HFFc6 (cell line): ENCODE measurements around the gene DTX1. TPM values are rescaled to one million over a fixed set of nuclear protein-coding genes. Genes with fewer than 3 reads are reported as not detected.

Experiments
- DNase-seq: peaks from one replicate; pipeline ENCODE4 v3.0.0-alpha.2; 2018
- H3K27ac Mint-ChIP-seq: 2 replicates; pipeline ENCODE4 v1.8.0; 2020; ENCODE audit warnings: mild to moderate bottlenecking, mixed read lengths
- H3K27me3 Mint-ChIP-seq: 2 replicates; pipeline ENCODE4 v1.8.0; 2021; ENCODE audit warnings: mild to moderate bottlenecking, moderate library complexity, mixed read lengths; ENCODE audit not compliant: insufficient read depth
- H3K36me3 Mint-ChIP-seq: 2 replicates; pipeline ENCODE4 v1.8.0; 2021; ENCODE audit warnings: low read depth, mixed read lengths
- H3K4me1 Mint-ChIP-seq: 2 replicates; pipeline ENCODE4 v1.8.0; 2020; ENCODE audit warnings: low read depth, mixed read lengths
- H3K4me3 Mint-ChIP-seq: 2 replicates; pipeline ENCODE4 v1.8.0; 2020; ENCODE audit warnings: mild to moderate bottlenecking, moderate library complexity, mixed read lengths
- H3K9me3 Mint-ChIP-seq: 2 replicates; pipeline ENCODE4 v1.8.0; 2020; ENCODE audit warnings: mild to moderate bottlenecking, mixed read lengths
- CTCF ChIP-seq: fragments of 200-600 bp; sonication (generic); IDR thresholded peaks from 2 replicates; pipeline ENCODE4 v1.5.0; 2021; ENCODE audit warnings: antibody characterized with exemption, mild to moderate bottlenecking
- total RNA-seq, 6 experiments: library from RNA; stranded (reverse); fragmentation: NEBNext Ultra II Directional; extraction: Animal tissue kit (Norgen Biotek cat#: 25700); gene quantifications; 2 replicates in 1 of 6; 3 replicates in 5 of 6; pipeline ENCODE4 v1.2.3, GENCODE V29; 2021

DTX1 gene
- total RNA-seq, 6 experiments from 2014 or later: not detected

GRCh38 chr12:113094738-113095137 lies 38.2 kb downstream of the DTX1 start:
- no peak for TF ChIP-seq CTCF
- no peak overlapping the region for H3K4me3 Mint-ChIP-seq
- H3K27ac Mint-ChIP-seq: no peak overlapping the region
- DNase-seq: no peak
- H3K9me3 Mint-ChIP-seq: no peaks in the 10 kb centered on the region
- peaks cover 20% of the 10 kb centered on the region for H3K27me3 Mint-ChIP-seq
- H3K36me3 Mint-ChIP-seq: no peaks in the 10 kb centered on the region
- peaks cover 13% of the 10 kb centered on the region for H3K4me1 Mint-ChIP-seq

- no peak for TF ChIP-seq CTCF
These were observed 38.9 kb downstream of the DTX1 start for GRCh38 chr12:113095405-113095804.

GRCh38 chr12:113096675-113097461 lies 40.3 kb downstream of the DTX1 start:
- peaks cover 13% of the 10 kb centered on the region for H3K4me1 Mint-ChIP-seq
- no peaks in the 10 kb centered on the region for H3K9me3 Mint-ChIP-seq
- no peak overlapping the region for H3K27ac Mint-ChIP-seq
- no peaks in the 10 kb centered on the region for H3K36me3 Mint-ChIP-seq
- no peak for DNase-seq
- no peak for TF ChIP-seq CTCF
- peaks cover 14% of the 10 kb centered on the region for H3K27me3 Mint-ChIP-seq
- no peak overlapping the region for H3K4me3 Mint-ChIP-seq

More at GRCh38 chr12:113095405-113095804, 38.9 kb downstream of the DTX1 start:
- H3K4me3 Mint-ChIP-seq: no peak overlapping the region
- peaks cover 19% of the 10 kb centered on the region for H3K27me3 Mint-ChIP-seq
- H3K36me3 Mint-ChIP-seq: no peaks in the 10 kb centered on the region
- DNase-seq: no peak
- H3K4me1 Mint-ChIP-seq: peaks cover 13% of the 10 kb centered on the region
- H3K9me3 Mint-ChIP-seq: no peaks in the 10 kb centered on the region
- H3K27ac Mint-ChIP-seq: no peak overlapping the region

GRCh38 chr12:113097716-113098440 lies 41.3 kb downstream of the DTX1 start:
- H3K4me3 Mint-ChIP-seq: no peak overlapping the region
- DNase-seq: no peak
- H3K9me3 Mint-ChIP-seq: no peaks in the 10 kb centered on the region
- H3K4me1 Mint-ChIP-seq: peaks cover 13% of the 10 kb centered on the region
- H3K36me3 Mint-ChIP-seq: no peaks in the 10 kb centered on the region
- peaks cover 14% of the 10 kb centered on the region for H3K27me3 Mint-ChIP-seq
- no peak for TF ChIP-seq CTCF
- H3K27ac Mint-ChIP-seq: no peak overlapping the region

DNA sequence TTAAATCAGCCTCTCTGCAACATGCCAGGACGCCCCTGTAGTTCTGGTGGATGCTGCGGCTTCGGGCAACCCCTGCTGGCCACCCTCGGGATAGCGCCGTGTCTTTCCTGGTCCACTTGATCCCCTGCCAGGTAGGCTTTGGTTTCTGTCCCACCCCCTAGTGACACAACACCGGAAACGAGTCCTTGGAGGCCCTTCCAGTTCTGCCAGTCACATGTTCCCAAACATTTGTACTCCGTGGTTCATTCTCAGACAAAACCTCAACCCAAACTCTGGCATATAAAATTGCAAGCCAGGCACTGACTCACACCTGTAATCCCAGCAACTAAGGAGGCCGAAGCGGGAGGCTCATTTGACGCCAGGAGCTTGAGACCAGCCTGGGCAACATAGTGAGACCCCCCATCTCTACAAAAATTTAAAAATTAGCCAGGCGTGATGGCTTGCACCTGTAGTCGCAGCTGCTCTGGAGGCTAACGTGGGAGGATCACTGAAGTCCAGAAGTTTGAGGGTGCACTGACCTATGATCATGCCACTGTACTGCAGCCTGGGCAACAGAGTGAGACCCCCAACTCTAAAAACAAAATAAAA lies 42.0 kb downstream of the DTX1 start:
- H3K27me3 Mint-ChIP-seq: peaks cover 14% of the 10 kb centered on the region
- H3K27ac Mint-ChIP-seq: no peak overlapping the region; the same call in 1 of the 2 replicates
- TF ChIP-seq CTCF: peak; percentile 89
- peaks cover 13% of the 10 kb centered on the region for H3K4me1 Mint-ChIP-seq
- H3K36me3 Mint-ChIP-seq: no peaks in the 10 kb centered on the region
- H3K9me3 Mint-ChIP-seq: no peaks in the 10 kb centered on the region
- DNase-seq: peak; percentile 90
- H3K4me3 Mint-ChIP-seq: no peak overlapping the region
